ENCODE results near the gene RPIA.

DNA sequence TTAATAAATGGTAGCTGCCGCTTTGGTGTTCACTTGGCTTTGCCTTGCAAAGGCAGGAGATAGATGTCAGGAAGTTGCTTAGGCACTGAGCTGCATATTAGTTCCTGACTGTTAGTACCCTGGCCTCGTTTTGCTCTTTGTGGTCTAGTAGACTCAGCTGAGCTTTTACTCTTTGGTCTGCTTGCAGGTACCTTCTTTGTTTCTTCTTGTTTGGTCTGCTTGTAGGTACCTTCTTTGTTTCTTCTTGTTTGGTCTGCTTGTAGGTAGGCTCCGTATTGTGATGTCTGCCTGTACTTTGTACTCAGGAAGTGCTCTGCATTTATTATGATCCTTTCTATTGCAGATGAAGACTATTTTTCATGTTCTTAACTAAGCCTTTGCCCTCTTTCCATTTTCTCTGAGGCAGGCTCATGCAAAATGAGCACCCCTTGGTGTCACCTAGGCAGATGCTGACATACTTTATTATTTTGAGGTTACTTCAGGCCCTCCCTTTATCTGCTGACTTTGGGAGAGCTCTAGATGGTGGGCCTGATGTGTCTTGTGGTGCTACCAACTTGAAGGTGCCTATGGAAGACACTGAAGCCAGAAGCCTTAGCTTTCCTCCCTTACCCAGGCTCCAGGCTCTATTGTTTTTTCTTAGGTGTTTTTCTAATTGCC, 6.0 kb downstream of the RPIA start:
- TF ChIP-seq YY1 (IDR thresholded peaks at IDR 0.05; ENCODE audit: low read depth) (no peak), CREB1 (IDR thresholded peaks at IDR 0.05; ENCODE audit: low read depth) (no peak), FOXM1 (IDR thresholded peaks at IDR 0.05; ENCODE audit: borderline replicate concordance, low read depth) (no peak), TAF1 (IDR thresholded peaks at IDR 0.05; ENCODE audit: low read depth) (no peak)
